SJSA1 (cell line): ENCODE data around the gene ALS2. TPM values are rescaled to one million over a fixed set of nuclear protein-coding genes. Genes with fewer than 3 reads are reported as not detected.

Source experiments
- DNase-seq, 2 experiments: peaks; one replicate each; pipeline ENCODE4 v3.0.0-alpha.2; 2015 to 2020; ENCODE audit warnings: low spot score in 2 of 2, low read depth in 1 of 2
- H3K27ac ChIP-seq: fragments of 250-450 bp; sonication (Bioruptor Pico); 2 replicates; pipeline ENCODE4 v1.5.1; 2020; ENCODE audit warnings: mild to moderate bottlenecking, moderate library complexity
- H3K27me3 ChIP-seq: fragments of 250-450 bp; sonication (Bioruptor Pico); replicated peaks from 2 replicates; pipeline ENCODE4 v1.5.1; 2020; ENCODE audit warnings: mild to moderate bottlenecking, moderate library complexity
- H3K36me3 ChIP-seq: fragments of 250-450 bp; sonication (Bioruptor Pico); 2 replicates; pipeline ENCODE4 v1.5.1; 2020; ENCODE audit warnings: mild to moderate bottlenecking
- H3K4me1 ChIP-seq: fragments of 250-450 bp; sonication (Bioruptor Pico); replicated peaks from 2 replicates; pipeline ENCODE4 v1.6.1; 2021; ENCODE audit warnings: mild to moderate bottlenecking
- H3K4me3 ChIP-seq: fragments of 250-450 bp; sonication (Bioruptor Pico); 2 replicates; pipeline ENCODE4 v1.5.1; 2020; ENCODE audit warnings: mild to moderate bottlenecking
- H3K9me3 ChIP-seq: fragments of 250-450 bp; sonication (Bioruptor Pico); replicated peaks from 2 replicates; pipeline ENCODE4 v1.5.1; 2020; ENCODE audit warnings: mild to moderate bottlenecking
- total RNA-seq: library from RNA; depleted of rRNA; stranded (reverse); fragments of >200 nt; shearing (Covaris generic); gene quantifications from 2 replicates; pipeline ENCODE4 v1.2.3, GENCODE V29; 2014

ALS2 gene
- total RNA-seq, 1 experiment from 2014 or later: 28.2 TPM

DNA sequence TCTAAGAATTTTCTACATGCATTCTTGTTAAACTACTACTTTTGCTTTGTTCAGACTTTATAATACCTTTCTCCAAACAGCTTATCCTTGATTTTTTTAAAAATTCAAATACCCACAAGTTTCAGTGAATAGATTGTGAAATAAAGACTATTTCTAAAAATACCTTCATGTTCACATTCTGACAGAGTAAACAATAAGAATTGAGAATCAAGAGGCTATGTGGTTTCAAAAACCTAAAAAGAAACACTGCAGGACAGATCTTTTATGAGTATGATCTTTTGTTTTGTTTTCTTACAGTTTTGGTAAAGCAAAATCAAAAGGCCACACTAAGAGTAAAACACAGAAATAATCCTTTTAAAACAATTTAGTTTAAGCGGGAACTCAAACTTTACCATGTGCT, 21.2 kb downstream of the ALS2 start:
- Histone ChIP-seq H3K27me3 (no peaks in the 10 kb centered on the region), H3K27ac (no peak overlapping the region), H3K4me3 (no peak overlapping the region), H3K36me3 (peaks cover 65% of the 10 kb centered on the region), H3K9me3 (no peaks in the 10 kb centered on the region), H3K4me1 (peaks cover 7% of the 10 kb centered on the region)
- DNase-seq: no peak

- Histone ChIP-seq H3K27ac (no peak overlapping the region), H3K4me1 (peaks cover 7% of the 10 kb centered on the region), H3K36me3 (peaks cover 61% of the 10 kb centered on the region), H3K9me3 (no peaks in the 10 kb centered on the region), H3K4me3 (no peak overlapping the region), H3K27me3 (no peaks in the 10 kb centered on the region)
- no peak for DNase-seq
These were observed 21.9 kb downstream of the ALS2 start for GRCh38 chr2:201758873-201759272.

DNA sequence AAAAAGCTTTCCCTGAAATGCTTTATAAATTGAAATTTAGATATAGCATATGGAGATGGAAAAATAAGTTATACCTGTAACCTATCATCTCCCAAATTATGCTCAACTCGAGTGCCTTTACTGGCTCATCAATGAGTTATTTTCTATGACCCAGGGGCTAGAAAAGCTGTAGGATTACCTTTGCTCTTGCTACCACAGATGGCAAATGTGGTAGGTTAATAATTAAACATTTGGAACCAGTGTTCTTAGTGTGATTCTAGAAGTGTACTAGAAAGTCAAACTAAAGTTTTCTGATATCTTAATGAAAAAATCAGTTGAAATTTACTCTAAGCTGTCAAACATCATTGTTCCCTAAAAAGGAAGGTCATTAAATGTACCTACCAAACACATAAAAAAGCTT, 22.5 kb downstream of the ALS2 start:
- DNase-seq: no peak
- Histone ChIP-seq H3K4me3 (no peak overlapping the region), H3K9me3 (no peaks in the 10 kb centered on the region), H3K27ac (no peak overlapping the region), H3K36me3 (peaks cover 54% of the 10 kb centered on the region), H3K4me1 (peaks cover 7% of the 10 kb centered on the region), H3K27me3 (no peaks in the 10 kb centered on the region)

DNA sequence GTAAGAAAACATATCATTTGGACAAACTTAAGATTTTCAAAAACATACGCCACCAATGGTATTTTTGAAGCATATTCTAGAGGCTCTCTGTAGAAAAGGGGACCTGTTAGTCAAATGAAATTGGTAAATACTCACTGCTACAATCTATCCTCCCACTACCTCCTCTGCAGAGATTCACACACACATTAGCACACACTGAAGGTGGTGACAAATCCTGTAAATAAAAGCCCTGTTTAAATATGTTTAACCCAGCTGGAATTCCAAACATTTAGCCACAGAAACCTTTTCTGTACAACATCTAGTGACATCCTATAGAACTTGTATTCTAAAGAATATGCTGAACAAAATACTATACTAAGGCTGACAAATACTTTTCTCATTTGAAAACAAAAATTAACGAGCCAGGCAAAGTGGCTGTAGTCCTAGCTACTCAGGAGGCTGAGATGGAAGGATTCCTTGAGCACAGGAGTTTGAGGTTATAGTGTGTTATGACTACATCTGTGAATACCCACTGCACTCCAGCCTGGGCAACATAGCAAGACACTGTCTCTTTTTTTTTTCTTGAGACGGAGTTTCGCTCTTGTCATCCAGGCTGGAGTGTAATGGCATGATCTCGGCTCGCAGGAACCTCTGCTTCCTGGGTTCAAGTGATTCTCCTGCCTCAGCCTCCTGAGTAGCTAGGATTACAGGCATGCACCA, 25.9 kb downstream of the ALS2 start:
- H3K4me3 ChIP-seq: no peak overlapping the region
- peak in 1 of 2 experiments; percentile 28 for DNase-seq
- no peaks in the 10 kb centered on the region for H3K9me3 ChIP-seq
- H3K27me3 ChIP-seq: no peaks in the 10 kb centered on the region
- no peak overlapping the region for H3K27ac ChIP-seq
- peaks cover 14% of the 10 kb centered on the region for H3K4me1 ChIP-seq
- H3K36me3 ChIP-seq: peaks cover 32% of the 10 kb centered on the region

DNA sequence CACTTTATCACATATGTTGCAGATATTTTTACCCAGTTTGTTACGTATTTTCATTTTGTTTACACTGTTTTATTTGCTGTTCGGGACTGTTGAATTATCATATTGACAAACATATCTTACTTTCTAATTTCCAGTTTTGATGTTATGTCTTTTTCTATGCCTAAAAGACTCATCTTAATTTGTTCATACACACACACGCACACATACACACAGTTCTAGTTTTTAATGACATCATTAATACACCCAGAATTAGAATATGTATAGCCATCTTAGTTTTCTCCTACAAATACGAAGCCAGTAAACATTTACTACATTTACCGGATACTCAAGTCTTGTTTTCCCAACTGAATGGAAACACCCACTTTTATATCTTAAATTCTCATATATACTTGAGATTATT, 29.2 kb downstream of the ALS2 start:
- no peak for DNase-seq
- Histone ChIP-seq H3K4me3 (no peak overlapping the region), H3K27ac (no peak overlapping the region), H3K4me1 (peaks cover 14% of the 10 kb centered on the region), H3K36me3 (peaks cover 39% of the 10 kb centered on the region), H3K27me3 (no peaks in the 10 kb centered on the region), H3K9me3 (no peaks in the 10 kb centered on the region)

- DNase-seq: no peak
- Histone ChIP-seq H3K4me3 (no peak overlapping the region), H3K36me3 (peaks cover 68% of the 10 kb centered on the region), H3K4me1 (peaks cover 7% of the 10 kb centered on the region; the same call in 1 of the 2 replicates), H3K27me3 (no peaks in the 10 kb centered on the region), H3K27ac (no peak overlapping the region), H3K9me3 (no peaks in the 10 kb centered on the region)
These were observed 34.2 kb downstream of the ALS2 start for GRCh38 chr2:201746551-201746950.

DNA sequence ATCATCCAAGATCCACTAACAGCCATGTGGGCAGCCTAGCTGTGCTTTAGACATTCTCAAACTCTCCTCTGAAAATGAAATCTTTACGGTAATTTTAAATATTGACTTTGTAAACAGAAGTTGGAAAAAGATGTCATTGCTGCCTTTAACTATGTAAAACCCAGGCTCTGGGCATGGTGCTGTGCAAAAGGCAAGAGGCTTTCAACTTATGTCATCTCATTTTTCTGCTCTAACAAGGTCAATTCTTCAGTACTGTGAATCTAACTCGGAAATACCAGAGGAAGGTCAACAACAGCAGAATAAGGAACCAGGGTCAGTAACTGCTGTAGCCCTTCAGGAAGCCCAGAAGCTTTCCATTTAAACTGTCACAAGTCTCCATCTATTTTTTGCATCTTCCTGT, 45.2 kb downstream of the ALS2 start:
- Histone ChIP-seq H3K9me3 (no peaks in the 10 kb centered on the region; the same call in 1 of the 2 replicates), H3K4me3 (no peak overlapping the region), H3K27ac (no peak overlapping the region), H3K4me1 (no peaks in the 10 kb centered on the region), H3K27me3 (no peaks in the 10 kb centered on the region), H3K36me3 (peaks cover 47% of the 10 kb centered on the region)
- no peak for DNase-seq

DNA sequence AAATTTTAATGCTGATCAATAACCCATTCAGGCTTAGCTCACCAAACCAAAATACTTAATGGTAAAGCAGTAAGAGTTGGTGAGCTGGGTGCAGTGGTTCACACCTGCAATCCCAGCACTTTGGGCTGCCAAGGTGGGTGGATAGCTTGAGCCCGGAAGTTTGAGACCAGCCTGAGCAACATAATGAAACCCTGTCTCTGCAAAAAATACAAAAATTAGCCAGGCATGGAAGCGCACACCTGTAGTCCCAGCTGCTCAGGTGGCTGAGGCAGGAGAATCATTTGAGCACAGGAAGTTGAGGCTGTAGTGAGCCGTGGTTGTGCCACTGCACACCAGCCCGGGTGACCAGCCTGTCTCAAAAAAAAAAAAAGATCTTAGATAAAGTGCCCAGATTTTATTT, 46.6 kb downstream of the ALS2 start:
- no peaks in the 10 kb centered on the region for H3K4me1 ChIP-seq
- H3K9me3 ChIP-seq: no peaks in the 10 kb centered on the region; the same call in 1 of the 2 replicates
- H3K36me3 ChIP-seq: peaks cover 50% of the 10 kb centered on the region
- no peaks in the 10 kb centered on the region for H3K27me3 ChIP-seq
- DNase-seq: no peak
- H3K4me3 ChIP-seq: no peak overlapping the region
- H3K27ac ChIP-seq: no peak overlapping the region

DNA sequence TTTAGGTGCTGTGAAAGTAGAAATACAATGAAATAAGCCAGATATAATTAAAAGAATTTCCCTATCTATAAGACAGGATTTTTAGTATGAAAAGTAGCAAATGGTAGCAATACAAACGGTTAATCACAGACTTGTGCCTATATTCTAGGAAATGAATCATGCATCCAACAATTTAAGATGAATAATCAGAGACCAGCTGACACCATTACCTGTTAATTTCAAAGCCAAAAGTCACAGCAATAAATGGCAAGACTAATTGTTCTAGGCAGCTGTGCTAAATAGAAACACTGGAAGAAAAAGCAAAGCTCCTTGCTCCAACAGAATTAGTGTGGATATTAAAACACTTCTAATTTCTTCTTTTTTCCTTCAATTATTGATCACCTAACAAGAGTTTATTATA, 47.2 kb downstream of the ALS2 start:
- no peaks in the 10 kb centered on the region for H3K27me3 ChIP-seq
- no peak overlapping the region for H3K4me3 ChIP-seq
- no peaks in the 10 kb centered on the region; the same call in 1 of the 2 replicates for H3K9me3 ChIP-seq
- DNase-seq: no peak
- H3K4me1 ChIP-seq: no peaks in the 10 kb centered on the region
- no peak overlapping the region for H3K27ac ChIP-seq
- H3K36me3 ChIP-seq: peaks cover 47% of the 10 kb centered on the region

DNA sequence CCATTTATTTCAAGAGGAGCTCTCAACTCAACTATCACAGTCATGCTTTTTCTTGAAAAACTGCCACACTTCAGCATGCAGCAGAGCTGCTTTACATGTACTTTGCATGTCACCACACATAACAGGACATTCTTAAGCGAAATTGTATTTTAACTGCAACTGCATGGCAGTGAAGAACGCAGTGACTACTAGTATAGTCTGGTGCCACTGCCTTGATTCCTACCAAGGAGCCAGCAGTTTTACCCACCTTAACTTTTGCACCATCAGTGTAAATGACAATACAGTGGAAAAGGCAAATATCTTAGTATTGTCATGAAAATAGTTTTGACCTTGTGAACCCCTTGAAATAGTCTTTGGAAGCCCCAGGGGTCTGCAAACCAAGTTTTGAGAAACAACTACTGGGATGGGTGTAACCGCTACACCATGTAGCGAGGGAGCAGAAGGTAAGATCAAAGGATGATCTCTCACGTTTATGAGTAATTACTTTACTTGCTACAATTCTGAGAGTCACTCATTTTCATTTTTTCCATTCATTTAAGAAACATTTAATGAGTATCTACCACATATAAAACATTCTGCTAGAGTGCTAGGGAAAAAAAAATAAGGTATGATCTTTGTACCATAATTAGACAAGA, 50.0 kb downstream of the ALS2 start:
- Histone ChIP-seq H3K9me3 (no peaks in the 10 kb centered on the region), H3K27me3 (no peaks in the 10 kb centered on the region), H3K4me3 (no peak overlapping the region), H3K36me3 (peaks cover 42% of the 10 kb centered on the region), H3K4me1 (no peaks in the 10 kb centered on the region), H3K27ac (no peak overlapping the region)
- DNase-seq: no peak

DNA sequence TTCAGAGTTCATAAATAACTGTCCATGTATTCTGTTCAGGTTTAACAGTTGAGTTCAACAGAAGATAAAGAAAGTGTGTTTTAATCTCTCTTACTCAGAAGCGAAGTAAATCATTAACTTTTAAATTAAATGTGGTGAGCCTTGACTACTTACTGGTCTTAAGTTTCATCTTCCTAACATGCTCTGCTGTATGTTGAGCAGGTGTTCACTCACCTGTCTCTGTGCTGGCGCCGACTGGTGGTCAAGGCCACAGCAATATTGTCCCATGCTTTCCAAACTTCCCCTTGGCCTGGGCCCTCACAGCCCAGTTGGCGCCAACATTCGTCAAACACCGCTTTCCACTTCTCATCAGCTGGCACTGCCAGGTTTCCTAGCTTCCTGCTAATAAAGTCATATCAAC, 65.3 kb downstream of the ALS2 start:
- no peaks in the 10 kb centered on the region for H3K27me3 ChIP-seq
- no peak overlapping the region for H3K4me3 ChIP-seq
- H3K27ac ChIP-seq: no peak overlapping the region
- H3K4me1 ChIP-seq: no peaks in the 10 kb centered on the region
- peaks cover 51% of the 10 kb centered on the region for H3K36me3 ChIP-seq
- H3K9me3 ChIP-seq: no peaks in the 10 kb centered on the region
- no peak for DNase-seq

GRCh38 chr2:201712726-201713125, 68.0 kb downstream of the ALS2 start:
- DNase-seq: no peak
- H3K4me3 ChIP-seq: no peak overlapping the region
- H3K27ac ChIP-seq: no peak overlapping the region
- no peaks in the 10 kb centered on the region for H3K9me3 ChIP-seq
- peaks cover 56% of the 10 kb centered on the region for H3K36me3 ChIP-seq
- H3K4me1 ChIP-seq: no peaks in the 10 kb centered on the region
- H3K27me3 ChIP-seq: no peaks in the 10 kb centered on the region

- Histone ChIP-seq H3K27ac (no peak overlapping the region), H3K4me1 (no peaks in the 10 kb centered on the region), H3K9me3 (no peaks in the 10 kb centered on the region), H3K4me3 (no peak overlapping the region), H3K27me3 (no peaks in the 10 kb centered on the region), H3K36me3 (peaks cover 58% of the 10 kb centered on the region)
- no peak for DNase-seq
These were observed 71.0 kb downstream of the ALS2 start for GRCh38 chr2:201709747-201710146.

GRCh38 chr2:201709049-201709448, 71.7 kb downstream of the ALS2 start:
- H3K27ac ChIP-seq: no peak overlapping the region
- no peak for DNase-seq
- H3K4me3 ChIP-seq: no peak overlapping the region
- H3K36me3 ChIP-seq: peaks cover 58% of the 10 kb centered on the region
- no peaks in the 10 kb centered on the region for H3K4me1 ChIP-seq
- no peaks in the 10 kb centered on the region for H3K27me3 ChIP-seq
- no peaks in the 10 kb centered on the region for H3K9me3 ChIP-seq
